Activated CD4-positive, CD25-positive, alpha-beta regulatory T cell (primary cell): ENCODE results near the gene VIPR2.

Source experiments
- DNase-seq, 4 experiments: peaks; one replicate each; lab custom pipeline; 2025; lab: John Stamatoyannopoulos, UW

The VIPR2 gene

GRCh38 chr7:159158125-159158887, 13.6 kb upstream of the VIPR2 start:
- no peak for DNase-seq

- no peak for DNase-seq
These were observed 13.0 kb upstream of the VIPR2 start for GRCh38 chr7:159157714-159158113.

- DNase-seq: no peak
These were observed 12.0 kb upstream of the VIPR2 start for GRCh38 chr7:159156436-159157245.

- DNase-seq: no peak
These were observed 10.7 kb upstream of the VIPR2 start for GRCh38 chr7:159155410-159155809.

- DNase-seq: no peak
These were observed 9.6 kb upstream of the VIPR2 start for GRCh38 chr7:159154243-159154642.

- DNase-seq: no peak
These were observed 8.8 kb upstream of the VIPR2 start for GRCh38 chr7:159153511-159153910.

- no peak for DNase-seq
These were observed 8.1 kb upstream of the VIPR2 start for GRCh38 chr7:159152816-159153215.

GRCh38 chr7:159151231-159151630, 6.6 kb upstream of the VIPR2 start:
- DNase-seq: no peak

- no peak for DNase-seq
These were observed 4.8 kb upstream of the VIPR2 start for GRCh38 chr7:159149488-159149887.

- no peak for DNase-seq
These were observed 4.0 kb upstream of the VIPR2 start for GRCh38 chr7:159148430-159149395.

- DNase-seq: no peak
These were observed 3.0 kb upstream of the VIPR2 start for GRCh38 chr7:159147687-159148086.

- no peak for DNase-seq
These were observed 2.6 kb upstream of the VIPR2 start for GRCh38 chr7:159147246-159147645.

GRCh38 chr7:159146084-159146858, 1.6 kb upstream of the VIPR2 start:
- DNase-seq: no peak

GRCh38 chr7:159145490-159145855, 806 bp upstream of the VIPR2 start:
- no peak for DNase-seq

- DNase-seq: no peak
These were observed 598 bp downstream of the VIPR2 start for GRCh38 chr7:159143780-159144757.

GRCh38 chr7:159142730-159143129, 1.9 kb downstream of the VIPR2 start:
- DNase-seq: no peak

- DNase-seq: no peak
These were observed 2.5 kb downstream of the VIPR2 start for GRCh38 chr7:159142199-159142598.

GRCh38 chr7:159141660-159142059, 3.0 kb downstream of the VIPR2 start:
- DNase-seq: no peak

- DNase-seq: no peak
These were observed 3.5 kb downstream of the VIPR2 start for GRCh38 chr7:159141167-159141566.
